Osteoblast (primary cell): Measurements from ENCODE around the gene PAPOLG. TPM values are rescaled to one million over a fixed set of nuclear protein-coding genes. Genes with fewer than 3 reads are reported as not detected.
A peak's percentile ranks its signal among the peaks of the same experiment; 100 is the strongest.

Source experiments
- DNase-seq: peaks from one replicate; pipeline ENCODE4 v3.0.0; 2011; ENCODE audit warnings: low spot score, mixed read lengths; ENCODE audit not compliant: insufficient read length; ENCODE audit errors: missing footprints
- H2AFZ ChIP-seq: 2 replicates; pipeline ENCODE4 v1.6.0; 2011; ENCODE audit warnings: mild to moderate bottlenecking, low read length
- H3K27ac ChIP-seq: 2 replicates; pipeline ENCODE4 v1.5.1; 2011; ENCODE audit warnings: mild to moderate bottlenecking, low read depth, low read length, moderate library complexity
- H3K27me3 ChIP-seq: 2 replicates; pipeline ENCODE4 v1.6.0; 2012; ENCODE audit warnings: mild to moderate bottlenecking, control low read depth, inconsistent platforms, low read length, moderate library complexity; ENCODE audit not compliant: insufficient read depth
- H3K36me3 ChIP-seq: 2 replicates; pipeline ENCODE4 v1.5.1; 2011; ENCODE audit warnings: mild to moderate bottlenecking, low read length, control low read depth, moderate library complexity; ENCODE audit not compliant: insufficient read depth
- H3K4me1 ChIP-seq: 2 replicates; pipeline ENCODE4 v1.5.1; 2011; ENCODE audit warnings: mild to moderate bottlenecking, low read length, control low read depth, moderate library complexity; ENCODE audit not compliant: insufficient read depth
- H3K4me2 ChIP-seq: 2 replicates; pipeline ENCODE4 v1.6.0; 2011; ENCODE audit warnings: mild to moderate bottlenecking, low read length; ENCODE audit not compliant: insufficient read depth
- H3K4me3 ChIP-seq: fragments of 200-600 bp; sonication (generic); 3 replicates; pipeline ENCODE4 v1.5.1; 2012; ENCODE audit warnings: mild to moderate bottlenecking, low read length, inconsistent platforms; ENCODE audit not compliant: insufficient read depth
- H3K79me2 ChIP-seq: 2 replicates; pipeline ENCODE4 v1.6.0; 2012; ENCODE audit warnings: mild to moderate bottlenecking, low read length, control low read depth, inconsistent platforms; ENCODE audit not compliant: insufficient read depth
- H3K9me3 ChIP-seq: 2 replicates; pipeline ENCODE4 v1.5.1; 2011; ENCODE audit warnings: low read depth, low read length, control low read depth
- H4K20me1 ChIP-seq: 2 replicates; pipeline ENCODE4 v1.6.0; 2012; ENCODE audit warnings: mild to moderate bottlenecking, low read length, control low read depth; ENCODE audit not compliant: insufficient read depth
- total RNA-seq: library from RNA; depleted of rRNA; stranded (reverse); fragments of >200 nt; gene quantifications from 2 replicates; pipeline ENCODE4 v1.2.3, GENCODE V29; 2012
- TF ChIP-seq, protein P1 (sequence below): IDR thresholded peaks from 2 replicates; pipeline ENCODE4 v1.5.1; 2011; ENCODE audit warnings: mild to moderate bottlenecking, low read depth, low read length, moderate library complexity; ENCODE audit errors: extremely low read depth

PAPOLG gene
- total RNA-seq, 1 donor: 19.9 TPM

DNA sequence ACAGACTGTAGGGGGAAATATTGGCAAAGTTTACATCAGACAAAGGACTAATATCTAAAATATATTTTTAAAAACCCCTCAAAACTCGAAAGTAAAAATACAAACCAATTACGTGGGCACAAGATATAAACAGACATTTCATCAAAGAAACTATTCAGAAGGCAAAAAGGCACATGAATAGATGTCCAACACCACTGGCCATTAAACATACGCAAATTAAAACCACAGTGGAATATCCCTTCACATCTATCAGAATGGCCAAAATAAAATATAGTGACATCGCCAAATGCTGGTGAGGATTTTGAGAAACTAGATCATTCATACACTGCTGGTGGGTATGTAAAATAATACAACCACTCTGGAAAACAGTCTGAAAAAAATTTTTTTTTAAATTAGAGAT, 30.6 kb upstream of the PAPOLG start:
- Histone ChIP-seq H3K36me3 (no peaks in the 10 kb centered on the region), H3K79me2 (no peaks in the 10 kb centered on the region), H3K27ac (no peak overlapping the region), H4K20me1 (no peaks in the 10 kb centered on the region), H3K9me3 (no peaks in the 10 kb centered on the region), H3K4me3 (no peak overlapping the region), H2AFZ (no peak overlapping the region), H3K4me2 (no peak overlapping the region), H3K27me3 (no peaks in the 10 kb centered on the region), H3K4me1 (no peaks in the 10 kb centered on the region)
- TF ChIP-seq, protein P1, sequence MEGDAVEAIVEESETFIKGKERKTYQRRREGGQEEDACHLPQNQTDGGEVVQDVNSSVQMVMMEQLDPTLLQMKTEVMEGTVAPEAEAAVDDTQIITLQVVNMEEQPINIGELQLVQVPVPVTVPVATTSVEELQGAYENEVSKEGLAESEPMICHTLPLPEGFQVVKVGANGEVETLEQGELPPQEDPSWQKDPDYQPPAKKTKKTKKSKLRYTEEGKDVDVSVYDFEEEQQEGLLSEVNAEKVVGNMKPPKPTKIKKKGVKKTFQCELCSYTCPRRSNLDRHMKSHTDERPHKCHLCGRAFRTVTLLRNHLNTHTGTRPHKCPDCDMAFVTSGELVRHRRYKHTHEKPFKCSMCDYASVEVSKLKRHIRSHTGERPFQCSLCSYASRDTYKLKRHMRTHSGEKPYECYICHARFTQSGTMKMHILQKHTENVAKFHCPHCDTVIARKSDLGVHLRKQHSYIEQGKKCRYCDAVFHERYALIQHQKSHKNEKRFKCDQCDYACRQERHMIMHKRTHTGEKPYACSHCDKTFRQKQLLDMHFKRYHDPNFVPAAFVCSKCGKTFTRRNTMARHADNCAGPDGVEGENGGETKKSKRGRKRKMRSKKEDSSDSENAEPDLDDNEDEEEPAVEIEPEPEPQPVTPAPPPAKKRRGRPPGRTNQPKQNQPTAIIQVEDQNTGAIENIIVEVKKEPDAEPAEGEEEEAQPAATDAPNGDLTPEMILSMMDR: no peak
- DNase-seq: no peak

DNA sequence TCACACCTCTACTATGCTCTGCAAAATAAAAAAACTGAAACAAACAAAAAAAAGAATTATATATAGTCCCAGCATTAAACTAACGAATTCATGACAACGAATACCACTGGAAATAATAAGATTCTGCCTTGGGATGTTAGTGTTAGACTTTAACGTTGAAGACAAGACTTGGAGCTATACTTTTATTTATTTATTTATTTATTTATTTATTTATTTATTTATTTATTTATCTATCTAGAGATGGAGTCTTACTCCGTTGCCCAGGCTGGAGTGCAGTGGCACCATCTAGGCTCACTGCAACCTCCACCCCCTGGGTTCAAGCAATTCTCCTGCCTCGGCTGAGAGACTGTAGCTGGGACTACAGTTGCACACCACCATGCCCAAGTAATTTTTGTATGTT, 27.2 kb upstream of the PAPOLG start:
- TF ChIP-seq, protein P1: no peak
- no peaks in the 10 kb centered on the region for H3K4me1 ChIP-seq
- no peaks in the 10 kb centered on the region for H4K20me1 ChIP-seq
- no peaks in the 10 kb centered on the region for H3K36me3 ChIP-seq
- no peak overlapping the region for H3K27ac ChIP-seq
- H2AFZ ChIP-seq: no peak overlapping the region
- no peaks in the 10 kb centered on the region for H3K79me2 ChIP-seq
- H3K4me3 ChIP-seq: no peak overlapping the region
- H3K27me3 ChIP-seq: no peaks in the 10 kb centered on the region
- H3K4me2 ChIP-seq: no peak overlapping the region
- H3K9me3 ChIP-seq: no peaks in the 10 kb centered on the region
- DNase-seq: no peak

DNA sequence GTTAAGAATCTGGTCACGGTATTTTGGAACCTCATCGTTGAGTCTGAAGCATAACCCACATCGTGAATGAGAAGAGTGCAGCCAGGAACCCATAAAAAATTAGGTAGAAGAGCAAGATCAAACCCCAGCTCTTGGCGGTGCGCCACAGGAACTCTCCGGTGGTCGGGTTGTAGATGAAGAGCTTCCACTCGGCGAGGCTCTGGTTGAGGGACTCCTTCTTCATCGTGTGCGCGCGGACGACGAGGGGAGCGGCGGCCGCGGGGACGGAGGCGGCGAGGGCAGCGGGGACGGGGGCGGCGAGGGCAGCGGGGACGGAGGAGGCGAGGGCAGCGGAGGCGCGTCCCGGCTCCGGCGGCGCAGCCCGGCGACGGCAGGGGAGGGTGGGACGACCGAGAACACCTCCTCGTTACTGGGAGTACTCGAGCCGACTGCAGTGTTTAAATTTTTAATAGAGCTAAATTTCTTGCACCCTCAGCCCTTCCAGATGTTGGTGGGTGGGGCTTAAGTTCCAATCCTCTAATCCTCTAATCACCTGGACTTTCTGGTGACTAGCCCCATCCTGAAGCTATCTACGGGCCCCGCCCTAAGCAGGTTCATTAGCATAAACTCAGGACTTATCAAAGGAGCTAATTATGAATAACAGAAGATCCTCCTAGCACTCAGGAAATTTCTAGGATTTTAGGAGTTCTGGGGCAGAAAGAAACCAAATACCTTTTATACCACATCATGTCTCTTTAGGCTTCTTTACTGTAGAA, 20.4 kb upstream of the PAPOLG start:
- no peaks in the 10 kb centered on the region for H3K36me3 ChIP-seq
- H3K27ac ChIP-seq: no peak overlapping the region
- no peaks in the 10 kb centered on the region for H3K4me1 ChIP-seq
- peak; percentile 9 for DNase-seq
- H4K20me1 ChIP-seq: no peaks in the 10 kb centered on the region
- H2AFZ ChIP-seq: peak overlapping the region; percentile 59
- H3K4me3 ChIP-seq: peak overlapping the region; percentile 64
- H3K9me3 ChIP-seq: no peaks in the 10 kb centered on the region
- no peaks in the 10 kb centered on the region for H3K79me2 ChIP-seq
- peak overlapping the region; percentile 75 for H3K4me2 ChIP-seq
- H3K27me3 ChIP-seq: peaks cover 22% of the 10 kb centered on the region
- TF ChIP-seq, protein P1: no peak

DNA sequence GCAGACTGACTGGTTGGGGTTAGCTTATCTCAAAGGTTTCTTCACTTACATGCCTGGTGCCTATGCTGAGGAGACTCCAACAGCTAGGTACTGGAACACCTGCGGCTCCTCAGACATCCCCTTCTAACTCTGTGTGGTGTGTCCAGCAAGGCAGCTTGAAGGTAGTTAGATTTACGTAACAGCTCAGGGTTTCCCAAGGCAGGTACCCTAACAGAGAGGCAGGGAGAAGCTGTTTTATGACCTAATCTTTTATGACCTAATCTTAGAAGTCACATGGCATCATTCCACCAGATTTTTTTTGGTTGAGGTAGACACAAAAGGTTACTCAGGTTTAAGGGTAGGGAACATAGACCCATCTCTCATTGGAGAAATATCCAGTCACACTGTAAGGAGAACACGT, 17.4 kb upstream of the PAPOLG start:
- Histone ChIP-seq H3K4me3 (no peak overlapping the region), H3K36me3 (no peaks in the 10 kb centered on the region), H3K4me2 (no peak overlapping the region), H3K27ac (no peak overlapping the region), H3K27me3 (peaks cover 22% of the 10 kb centered on the region), H4K20me1 (no peaks in the 10 kb centered on the region), H3K79me2 (no peaks in the 10 kb centered on the region), H3K9me3 (no peaks in the 10 kb centered on the region), H3K4me1 (no peaks in the 10 kb centered on the region), H2AFZ (no peak overlapping the region)
- TF ChIP-seq, protein P1: no peak
- no peak for DNase-seq
